Activated T-helper 2 cell treated with anti-CD3 and anti-CD28 coated beads, Interferon-gamma antibody, Interleukin-2, Interleukin-4, amounts not matched to agents 10 μg/mL and 5 μg/mL and 100 μg/mL, durations not matched to agents 14 hours and 24 hours and 36 hours (primary cell): ENCODE results near the gene SYNPO. TPM values are rescaled to one million over a fixed set of nuclear protein-coding genes. Genes with fewer than 3 reads are reported as not detected.

Experiments
- DNase-seq: peaks from one replicate; pipeline ENCODE4 v3.0.0; 2021; ENCODE audit warnings: low spot score
- H3K27ac Mint-ChIP-seq: one replicate; pipeline ENCODE4 v1.8.0; 2021; ENCODE audit warnings: mixed read lengths
- H3K27me3 Mint-ChIP-seq: one replicate; pipeline ENCODE4 v1.8.0; 2021; ENCODE audit warnings: low read depth, mixed read lengths
- H3K36me3 Mint-ChIP-seq: one replicate; pipeline ENCODE4 v1.8.0; 2021; ENCODE audit warnings: low read depth, mixed read lengths
- H3K4me1 Mint-ChIP-seq: one replicate; pipeline ENCODE4 v1.8.0; 2021; ENCODE audit warnings: low read depth, mixed read lengths
- H3K4me3 Mint-ChIP-seq: one replicate; pipeline ENCODE4 v1.8.0; 2021; ENCODE audit warnings: low read depth, mild to moderate bottlenecking, moderate library complexity, mixed read lengths
- H3K9me3 Mint-ChIP-seq: one replicate; pipeline ENCODE4 v1.8.0; 2021; ENCODE audit warnings: mixed read lengths
- intact Hi-C: fragments of 100-400 bp; cut with micrococcal nuclease; formaldehyde crosslinking; loops from one replicate; pipeline ENCODE4 v1.15.1; 2023
- total RNA-seq: library from RNA; stranded (reverse); gene quantifications from 2 replicates; pipeline ENCODE4 v1.2.3, GENCODE V29; 2022

SYNPO gene
- total RNA-seq, 1 donor from 2014 or later, result 0.11 TPM

- DNase-seq, result no peak
- no peak overlapping the region for H3K27ac Mint-ChIP-seq
- intact Hi-C loops, result no loop called here
- H3K4me3 Mint-ChIP-seq, result no peak overlapping the region
- no peaks in the 10 kb centered on the region for H3K36me3 Mint-ChIP-seq
- H3K4me1 Mint-ChIP-seq, result no peaks in the 10 kb centered on the region
- H3K27me3 Mint-ChIP-seq, result peaks cover 9% of the 10 kb centered on the region
- no peaks in the 10 kb centered on the region for H3K9me3 Mint-ChIP-seq
These were observed 9.1 kb upstream of the SYNPO start for GRCh38 chr5:150631326-150631701.

GRCh38 chr5:150632305-150633160 is 7.9 kb upstream of the SYNPO start:
- Mint-ChIP-seq H3K4me3 (no peak overlapping the region), H3K27me3 (peaks cover 13% of the 10 kb centered on the region), H3K9me3 (no peaks in the 10 kb centered on the region), H3K36me3 (no peaks in the 10 kb centered on the region), H3K27ac (no peak overlapping the region), H3K4me1 (no peaks in the 10 kb centered on the region)
- no peak for DNase-seq
- intact Hi-C loops, result no loop called here

GRCh38 chr5:150633429-150633828 is 7.0 kb upstream of the SYNPO start:
- peaks cover 16% of the 10 kb centered on the region for H3K27me3 Mint-ChIP-seq
- no peak overlapping the region for H3K27ac Mint-ChIP-seq
- intact Hi-C loops, result no loop called here
- no peaks in the 10 kb centered on the region for H3K4me1 Mint-ChIP-seq
- H3K4me3 Mint-ChIP-seq, result no peak overlapping the region
- no peaks in the 10 kb centered on the region for H3K9me3 Mint-ChIP-seq
- H3K36me3 Mint-ChIP-seq, result no peaks in the 10 kb centered on the region
- no peak for DNase-seq

- no peaks in the 10 kb centered on the region for H3K9me3 Mint-ChIP-seq
- DNase-seq, result no peak
- peaks cover 19% of the 10 kb centered on the region for H3K27me3 Mint-ChIP-seq
- no peak overlapping the region for H3K27ac Mint-ChIP-seq
- no peaks in the 10 kb centered on the region for H3K36me3 Mint-ChIP-seq
- intact Hi-C loops, result no loop called here
- no peak overlapping the region for H3K4me3 Mint-ChIP-seq
- H3K4me1 Mint-ChIP-seq, result no peaks in the 10 kb centered on the region
These were observed 3.8 kb upstream of the SYNPO start for GRCh38 chr5:150636391-150637244.

- Mint-ChIP-seq H3K36me3 (no peaks in the 10 kb centered on the region), H3K27ac (no peak overlapping the region), H3K9me3 (no peaks in the 10 kb centered on the region), H3K27me3 (peaks cover 19% of the 10 kb centered on the region), H3K4me1 (no peaks in the 10 kb centered on the region), H3K4me3 (no peak overlapping the region)
- intact Hi-C loops, result no loop called here
- DNase-seq, result no peak
These were observed 3.0 kb upstream of the SYNPO start for GRCh38 chr5:150637245-150638052.

GRCh38 chr5:150638053-150638444 is 2.4 kb upstream of the SYNPO start:
- no peaks in the 10 kb centered on the region for H3K4me1 Mint-ChIP-seq
- no peak for DNase-seq
- intact Hi-C loops, result no loop called here
- H3K27me3 Mint-ChIP-seq, result peaks cover 19% of the 10 kb centered on the region
- no peak overlapping the region for H3K4me3 Mint-ChIP-seq
- H3K9me3 Mint-ChIP-seq, result no peaks in the 10 kb centered on the region
- H3K27ac Mint-ChIP-seq, result no peak overlapping the region
- H3K36me3 Mint-ChIP-seq, result no peaks in the 10 kb centered on the region

GRCh38 chr5:150638488-150639376 is 1.7 kb upstream of the SYNPO start:
- Mint-ChIP-seq H3K4me3 (no peak overlapping the region), H3K4me1 (no peaks in the 10 kb centered on the region), H3K27me3 (peaks cover 21% of the 10 kb centered on the region), H3K36me3 (no peaks in the 10 kb centered on the region), H3K27ac (no peak overlapping the region), H3K9me3 (no peaks in the 10 kb centered on the region)
- DNase-seq, result no peak
- intact Hi-C loops, result no loop called here

GRCh38 chr5:150639377-150639692 is 1.1 kb upstream of the SYNPO start:
- DNase-seq, result no peak
- H3K9me3 Mint-ChIP-seq, result no peaks in the 10 kb centered on the region
- H3K4me1 Mint-ChIP-seq, result no peaks in the 10 kb centered on the region
- H3K27ac Mint-ChIP-seq, result no peak overlapping the region
- H3K36me3 Mint-ChIP-seq, result no peaks in the 10 kb centered on the region
- peaks cover 21% of the 10 kb centered on the region for H3K27me3 Mint-ChIP-seq
- H3K4me3 Mint-ChIP-seq, result no peak overlapping the region
- intact Hi-C loops, result no loop called here

- H3K27me3 Mint-ChIP-seq, result peaks cover 26% of the 10 kb centered on the region
- H3K27ac Mint-ChIP-seq, result no peak overlapping the region
- no peak for DNase-seq
- intact Hi-C loops, result no loop called here
- no peaks in the 10 kb centered on the region for H3K4me1 Mint-ChIP-seq
- no peaks in the 10 kb centered on the region for H3K36me3 Mint-ChIP-seq
- H3K4me3 Mint-ChIP-seq, result no peak overlapping the region
- no peaks in the 10 kb centered on the region for H3K9me3 Mint-ChIP-seq
These were observed 709 bp upstream of the SYNPO start for GRCh38 chr5:150639751-150640150.

- intact Hi-C loops, result no loop called here
- Mint-ChIP-seq H3K27ac (no peak overlapping the region), H3K27me3 (peaks cover 21% of the 10 kb centered on the region), H3K36me3 (no peaks in the 10 kb centered on the region), H3K4me3 (no peak overlapping the region), H3K4me1 (no peaks in the 10 kb centered on the region), H3K9me3 (no peaks in the 10 kb centered on the region)
- DNase-seq, result no peak
These were observed 628 bp downstream of the SYNPO start for GRCh38 chr5:150641006-150641570.

GRCh38 chr5:150641824-150642566 is 1.5 kb downstream of the SYNPO start:
- Mint-ChIP-seq H3K9me3 (no peaks in the 10 kb centered on the region), H3K4me3 (no peak overlapping the region), H3K36me3 (no peaks in the 10 kb centered on the region), H3K27me3 (peaks cover 13% of the 10 kb centered on the region), H3K27ac (no peak overlapping the region), H3K4me1 (no peaks in the 10 kb centered on the region)
- DNase-seq, result no peak
- intact Hi-C loops, result no loop called here
